Effector memory CD4-positive, alpha-beta T cell (primary cell): ENCODE data around the gene MICAL3.

ENCODE experiments used
- DNase-seq, 3 donors: peaks; one replicate each; pipeline ENCODE4 v3.0.0-alpha.2; 2020
- H3K27ac ChIP-seq: 2 replicates; pipeline ENCODE4 v1.7.0; 2013; ENCODE audit warnings: mild to moderate bottlenecking, low read length, moderate library complexity; ENCODE audit not compliant: insufficient read depth, poor library complexity, severe bottlenecking
- H3K27me3 ChIP-seq: replicated peaks from 2 replicates; pipeline ENCODE4 v1.7.0; 2013; ENCODE audit warnings: mild to moderate bottlenecking, low read length; ENCODE audit not compliant: insufficient read depth, control insufficient read depth, poor library complexity, severe bottlenecking
- H3K36me3 ChIP-seq: 2 replicates; pipeline ENCODE4 v1.7.0; 2013; ENCODE audit warnings: mild to moderate bottlenecking, low read length, moderate library complexity; ENCODE audit not compliant: control insufficient read depth, insufficient read depth
- H3K4me1 ChIP-seq: 2 replicates; pipeline ENCODE4 v1.7.0; 2013; ENCODE audit warnings: low read length, mild to moderate bottlenecking; ENCODE audit not compliant: control insufficient read depth, insufficient read depth, poor library complexity, severe bottlenecking
- H3K4me3 ChIP-seq: 2 replicates; pipeline ENCODE4 v1.7.0; 2013; ENCODE audit warnings: low read length, low read depth, mild to moderate bottlenecking; ENCODE audit not compliant: insufficient read depth, poor library complexity, severe bottlenecking
- H3K9me3 ChIP-seq: 2 replicates; pipeline ENCODE4 v1.7.0; 2013; ENCODE audit warnings: mild to moderate bottlenecking, low read length, moderate library complexity; ENCODE audit not compliant: control insufficient read depth

Gene MICAL3

DNA sequence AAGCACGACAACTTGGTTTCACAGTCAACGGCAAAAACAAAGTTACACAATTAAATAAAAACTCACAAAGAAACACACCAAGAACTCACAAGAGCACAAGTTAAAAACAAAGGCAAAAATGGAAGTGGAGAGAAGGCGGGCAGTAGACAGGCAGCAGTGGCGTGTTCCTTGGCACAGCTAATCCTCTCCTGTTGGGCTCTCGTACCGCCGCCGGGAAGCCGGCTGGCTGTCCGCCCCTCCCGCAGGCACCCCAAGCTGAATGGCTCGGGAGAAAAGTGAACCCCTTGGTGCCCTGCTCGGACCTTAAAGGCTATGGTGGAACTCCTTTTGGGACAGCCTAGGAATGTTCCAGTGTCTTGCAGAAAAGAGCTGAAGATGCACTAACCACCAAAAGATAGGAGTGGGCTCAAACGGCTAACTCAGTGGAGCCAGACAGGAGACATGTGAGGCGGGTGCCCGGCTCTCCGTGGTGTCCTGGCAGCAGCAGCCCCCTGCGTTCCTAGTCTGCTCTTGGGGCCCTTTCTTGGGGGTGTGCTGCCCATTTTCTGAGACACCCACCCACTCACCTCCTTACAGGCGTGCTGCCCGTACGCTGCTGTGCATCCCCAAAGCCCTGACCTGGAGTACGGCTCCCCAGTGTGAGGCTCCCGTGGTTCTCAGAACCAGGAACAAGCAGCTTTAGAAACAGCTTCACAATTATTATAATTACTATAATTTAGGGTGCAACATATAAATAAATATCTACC, 164.0 kb downstream of the MICAL3 start:
- Histone ChIP-seq H3K36me3 (peaks cover 10% of the 10 kb centered on the region), H3K9me3 (no peaks in the 10 kb centered on the region), H3K4me3 (no peak overlapping the region), H3K4me1 (no peaks in the 10 kb centered on the region), H3K27ac (no peak overlapping the region), H3K27me3 (no peaks in the 10 kb centered on the region)
- DNase-seq: no peak

DNA sequence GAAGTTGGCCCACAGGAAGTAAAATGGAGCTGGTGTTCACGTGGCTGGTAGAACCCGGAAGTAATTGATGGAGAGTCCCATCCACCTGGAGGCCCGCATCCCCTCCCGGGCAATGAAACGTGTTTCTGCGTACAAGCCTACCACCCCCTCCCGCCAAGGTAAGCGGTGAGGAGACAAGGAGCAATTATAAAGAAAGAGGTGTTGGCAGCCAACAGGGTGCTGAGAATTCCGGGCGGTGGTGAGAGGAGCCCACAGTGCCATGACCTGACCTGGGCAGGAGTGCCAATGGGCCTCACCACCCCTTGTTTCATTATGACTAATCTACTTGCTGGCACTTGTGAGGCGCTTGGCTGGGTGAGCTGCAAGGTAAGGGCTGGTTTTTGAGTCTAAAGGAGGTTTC, 166.3 kb downstream of the MICAL3 start:
- H3K27ac ChIP-seq: no peak overlapping the region
- H3K4me1 ChIP-seq: no peaks in the 10 kb centered on the region
- no peaks in the 10 kb centered on the region for H3K27me3 ChIP-seq
- H3K36me3 ChIP-seq: no peaks in the 10 kb centered on the region
- H3K4me3 ChIP-seq: no peak overlapping the region
- no peak for DNase-seq
- no peaks in the 10 kb centered on the region for H3K9me3 ChIP-seq

DNA sequence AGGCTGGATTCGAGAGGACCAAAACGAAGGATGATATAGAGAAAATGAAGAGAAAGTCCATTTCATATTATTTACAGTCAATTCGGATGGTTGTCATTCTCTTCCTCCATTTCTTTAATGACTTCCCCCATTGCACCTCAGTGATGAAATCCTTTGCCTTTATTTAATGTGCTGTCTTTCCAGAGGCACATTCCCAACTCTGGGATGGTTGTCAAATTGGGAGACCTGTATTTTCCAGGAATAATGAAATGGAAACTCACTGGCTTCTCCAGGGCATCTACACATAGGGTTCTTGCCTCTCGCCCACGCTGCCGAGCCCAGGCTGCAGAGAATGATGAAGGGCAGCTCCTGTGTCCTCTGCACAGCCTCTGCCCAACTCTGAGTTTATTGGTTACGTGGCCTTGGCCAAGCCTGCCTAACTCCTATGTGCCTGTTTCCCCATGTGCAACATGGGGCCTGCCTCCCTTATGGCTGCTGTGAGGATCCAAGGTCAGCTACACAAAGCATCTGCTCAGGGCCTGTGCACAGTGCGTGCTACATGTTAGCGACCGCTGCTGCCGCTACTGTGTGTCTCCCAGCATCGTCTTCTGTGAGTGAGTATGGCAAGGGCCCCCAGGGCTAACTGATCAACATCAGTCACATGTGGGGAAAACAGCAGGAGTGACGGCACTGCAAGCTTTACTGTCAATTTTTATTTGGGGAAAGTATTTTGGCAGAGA, 168.6 kb downstream of the MICAL3 start:
- H3K27me3 ChIP-seq: no peaks in the 10 kb centered on the region
- no peaks in the 10 kb centered on the region for H3K4me1 ChIP-seq
- H3K27ac ChIP-seq: no peak overlapping the region
- H3K36me3 ChIP-seq: no peaks in the 10 kb centered on the region
- DNase-seq: no peak
- H3K4me3 ChIP-seq: no peak overlapping the region
- H3K9me3 ChIP-seq: no peaks in the 10 kb centered on the region

DNA sequence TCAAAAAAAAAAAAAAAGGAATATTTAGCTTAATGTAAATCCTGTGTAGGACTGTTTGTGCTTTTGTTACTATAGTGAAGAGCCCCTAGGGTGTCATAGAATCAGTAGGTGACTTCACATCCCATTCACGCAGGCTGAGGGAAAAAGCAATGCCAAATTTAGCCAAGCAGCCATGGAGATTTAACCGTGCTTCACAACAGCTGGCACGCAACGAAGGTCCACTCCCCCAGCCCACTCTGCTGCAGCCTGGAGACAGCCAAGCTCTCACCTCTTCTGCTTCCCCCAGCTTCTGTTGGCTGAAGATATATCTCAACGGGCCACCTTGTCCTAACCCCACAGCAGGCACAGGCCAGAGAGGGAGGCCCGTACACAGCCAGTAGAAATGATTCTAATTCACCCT, 171.3 kb downstream of the MICAL3 start:
- no peaks in the 10 kb centered on the region for H3K27me3 ChIP-seq
- no peak overlapping the region for H3K27ac ChIP-seq
- H3K9me3 ChIP-seq: no peaks in the 10 kb centered on the region
- H3K4me3 ChIP-seq: no peak overlapping the region
- H3K4me1 ChIP-seq: no peaks in the 10 kb centered on the region
- H3K36me3 ChIP-seq: no peaks in the 10 kb centered on the region
- DNase-seq: no peak

DNA sequence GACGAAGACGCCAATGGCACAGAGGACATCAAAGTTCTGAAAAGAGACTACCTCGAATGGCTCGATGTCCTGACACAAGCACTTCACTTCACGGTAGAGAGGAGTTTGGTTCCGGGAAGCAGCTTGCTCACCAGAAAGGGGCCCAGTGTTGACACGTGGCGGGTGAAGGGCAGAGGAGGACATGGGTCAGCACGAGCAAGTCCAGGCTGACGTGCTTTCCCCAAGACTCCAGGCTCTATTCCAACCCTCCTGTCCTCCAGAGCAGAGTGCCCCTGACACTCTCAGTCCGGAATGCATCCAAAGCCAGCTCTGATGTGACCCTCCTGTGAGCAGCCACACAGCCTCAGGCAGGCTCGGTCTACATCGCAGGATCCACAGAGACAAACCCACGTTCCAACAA, 172.6 kb downstream of the MICAL3 start:
- H3K9me3 ChIP-seq: no peaks in the 10 kb centered on the region
- no peak overlapping the region for H3K27ac ChIP-seq
- H3K4me3 ChIP-seq: no peak overlapping the region
- H3K4me1 ChIP-seq: no peaks in the 10 kb centered on the region
- no peak for DNase-seq
- no peaks in the 10 kb centered on the region for H3K36me3 ChIP-seq
- H3K27me3 ChIP-seq: no peaks in the 10 kb centered on the region

DNA sequence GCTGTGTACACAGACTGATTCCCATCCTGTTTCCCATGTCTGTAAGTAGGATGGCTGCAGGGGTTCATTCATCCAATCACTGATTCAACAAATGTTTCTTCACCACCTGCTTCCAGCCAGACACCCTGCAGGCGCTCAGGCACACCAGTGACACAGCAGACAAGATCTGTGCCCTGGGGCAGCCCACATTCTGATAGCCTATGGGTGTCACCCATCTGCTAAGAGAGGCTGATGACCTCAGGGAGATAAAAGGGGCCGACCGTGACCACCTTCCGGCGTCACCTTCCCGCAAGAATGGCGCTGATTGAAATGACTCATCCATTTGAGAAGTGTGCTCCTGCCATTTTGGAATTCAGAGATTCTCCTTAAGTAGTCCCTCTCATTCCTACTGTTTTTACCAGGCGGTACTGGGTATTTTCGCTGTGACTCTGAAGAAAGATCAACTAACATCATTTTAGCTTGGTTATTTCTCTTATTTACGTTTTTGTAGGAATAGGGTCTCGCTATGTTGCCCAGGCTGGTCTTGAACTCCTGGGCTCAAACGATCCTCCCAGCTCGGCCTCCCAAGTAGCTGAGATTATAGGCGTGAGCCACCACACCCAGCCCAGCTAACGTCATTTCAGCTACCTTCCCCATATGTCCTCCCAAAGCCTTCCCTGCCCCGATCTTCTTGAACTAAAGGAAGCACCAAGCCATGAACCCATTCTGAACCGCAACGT, 176.8 kb downstream of the MICAL3 start:
- no peaks in the 10 kb centered on the region for H3K4me1 ChIP-seq
- H3K4me3 ChIP-seq: no peak overlapping the region
- DNase-seq: no peak
- no peaks in the 10 kb centered on the region for H3K27me3 ChIP-seq
- no peaks in the 10 kb centered on the region for H3K9me3 ChIP-seq
- no peaks in the 10 kb centered on the region for H3K36me3 ChIP-seq
- H3K27ac ChIP-seq: no peak overlapping the region

DNA sequence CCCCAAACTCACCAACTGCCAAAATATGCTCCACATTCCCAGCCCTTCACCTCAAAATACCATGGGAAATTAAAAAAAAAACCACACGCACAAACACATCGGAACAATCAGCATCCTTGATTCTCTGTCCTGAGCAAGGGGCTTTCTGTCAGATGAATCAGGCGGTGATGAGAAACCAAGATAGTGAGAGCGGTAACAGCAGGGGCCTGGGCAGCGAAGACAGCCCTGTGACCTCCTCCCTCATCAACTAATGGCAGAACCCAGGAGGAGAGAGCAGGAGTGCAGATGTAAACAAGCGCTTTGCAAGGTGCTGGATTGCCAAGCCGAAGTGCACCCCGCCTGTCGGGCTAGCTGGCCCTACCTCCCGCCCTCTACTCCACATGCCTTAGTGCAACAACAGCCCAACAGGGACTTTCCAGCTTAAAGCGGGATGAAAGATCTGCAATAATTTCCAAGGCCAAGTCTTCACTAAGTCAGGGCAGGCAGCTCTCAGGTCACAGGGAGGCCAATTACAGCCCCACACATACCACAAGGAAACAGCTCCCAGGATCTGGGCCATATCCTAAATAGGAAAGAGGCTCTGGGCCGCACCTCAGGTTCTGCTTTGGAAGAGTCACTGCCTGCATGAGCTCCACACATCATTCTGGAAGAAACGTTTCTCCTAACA, 177.9 kb downstream of the MICAL3 start:
- Histone ChIP-seq H3K4me1 (no peaks in the 10 kb centered on the region), H3K4me3 (no peak overlapping the region), H3K27me3 (no peaks in the 10 kb centered on the region), H3K27ac (no peak overlapping the region), H3K9me3 (no peaks in the 10 kb centered on the region), H3K36me3 (peaks cover 2% of the 10 kb centered on the region)
- DNase-seq: no peak

DNA sequence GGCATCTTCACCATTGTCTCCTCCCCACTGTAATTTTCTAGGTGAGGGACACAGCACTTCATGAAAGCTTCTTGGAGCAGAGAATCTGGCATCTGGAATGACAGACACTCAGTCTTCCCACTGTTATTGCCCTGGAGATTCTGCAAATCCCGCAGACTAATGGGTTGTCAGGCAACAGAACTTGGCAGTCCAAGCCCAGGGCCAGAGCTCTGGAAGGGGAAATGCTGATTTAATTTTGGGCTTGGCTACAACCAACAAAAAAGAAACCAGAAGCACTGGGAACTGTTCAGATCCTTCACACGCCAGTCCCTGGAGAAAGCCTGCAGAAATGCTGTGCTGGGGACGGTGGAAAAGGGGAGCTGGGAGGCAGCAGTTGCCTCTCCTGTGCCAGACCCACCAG, 178.6 kb downstream of the MICAL3 start:
- H3K36me3 ChIP-seq: peaks cover 6% of the 10 kb centered on the region
- DNase-seq: no peak
- no peaks in the 10 kb centered on the region for H3K27me3 ChIP-seq
- H3K27ac ChIP-seq: no peak overlapping the region
- H3K9me3 ChIP-seq: no peaks in the 10 kb centered on the region
- H3K4me3 ChIP-seq: no peak overlapping the region
- H3K4me1 ChIP-seq: no peaks in the 10 kb centered on the region

DNA sequence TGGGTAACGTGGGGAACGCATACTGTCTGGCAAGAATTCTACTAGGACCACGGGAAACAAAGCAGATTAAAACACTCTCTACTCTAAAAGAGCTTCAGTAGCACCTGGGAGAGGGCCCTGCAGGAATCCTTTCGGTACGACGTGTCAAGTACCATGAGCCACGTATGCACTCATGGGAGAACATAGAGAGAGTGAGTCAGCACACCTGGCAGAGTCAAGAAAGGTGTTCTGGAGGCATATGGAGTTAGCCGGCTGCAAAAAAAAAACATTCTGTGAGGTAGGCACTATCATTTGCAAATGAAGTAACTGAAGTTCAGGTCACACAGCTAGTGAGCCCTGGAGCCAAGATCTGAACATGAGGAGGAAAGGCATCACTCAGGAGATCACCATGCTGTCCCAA, 179.0 kb downstream of the MICAL3 start:
- no peaks in the 10 kb centered on the region for H3K9me3 ChIP-seq
- H3K27me3 ChIP-seq: no peaks in the 10 kb centered on the region
- no peak overlapping the region for H3K4me3 ChIP-seq
- no peaks in the 10 kb centered on the region for H3K4me1 ChIP-seq
- DNase-seq: no peak
- peaks cover 6% of the 10 kb centered on the region for H3K36me3 ChIP-seq
- H3K27ac ChIP-seq: no peak overlapping the region
